ENCODE measurements around the gene HNRNPR.
"Not testable (repeated sequence)": the region's sequence is repeated elsewhere in the genome, so short reads cannot be mapped to it uniquely, and the experiment has no call there.

The HNRNPR gene

DNA sequence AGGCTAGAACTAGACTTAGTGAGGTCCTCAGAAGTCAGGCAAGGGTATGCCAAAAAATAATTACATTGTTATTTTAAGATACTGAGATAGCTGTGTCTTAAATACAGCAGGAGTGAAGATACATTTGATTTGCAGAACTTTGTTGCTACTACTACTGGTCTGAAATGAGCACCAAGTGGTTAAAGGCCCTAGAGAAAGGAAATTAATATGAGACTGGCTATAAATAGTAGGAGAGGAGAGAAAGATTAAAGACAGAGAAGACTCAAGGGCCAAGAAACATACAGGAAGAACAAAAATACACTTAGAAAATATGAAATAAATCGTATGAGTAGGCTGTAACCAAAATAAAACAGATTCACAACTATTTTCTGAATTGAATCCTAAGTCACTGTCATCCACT, 21.3 kb downstream of the HNRNPR start:
- DNase-seq: no peak

- DNase-seq: not testable (repeated sequence)
Measured at GRCh38 chr1:23310280-23310679, 33.8 kb downstream of the HNRNPR start.

DNA sequence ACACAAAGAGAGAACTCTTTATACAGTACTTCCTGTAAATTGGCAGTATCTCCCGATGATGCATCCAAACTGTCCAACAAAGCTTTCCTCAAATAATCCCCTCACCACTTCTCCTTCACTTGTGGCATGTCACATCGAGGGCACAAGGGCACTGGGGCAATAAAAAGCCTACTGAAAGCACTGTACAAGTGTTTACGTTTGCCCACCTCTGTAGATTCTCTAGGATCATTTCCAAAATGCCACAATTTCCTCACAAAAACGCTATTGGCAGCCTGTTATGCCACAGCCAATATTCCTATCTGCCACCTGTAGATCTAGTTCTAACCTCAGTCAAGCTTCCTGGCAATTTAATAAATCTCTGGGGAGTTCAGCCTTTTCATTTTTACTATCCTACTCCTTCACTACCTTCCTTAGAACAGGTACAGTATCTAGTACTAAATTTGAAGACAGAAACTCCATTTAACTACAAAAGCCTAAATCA, 39.9 kb downstream of the HNRNPR start:
- DNase-seq: no peak

GRCh38 chr1:23303524-23303923, 40.6 kb downstream of the HNRNPR start:
- DNase-seq: no peak

DNA sequence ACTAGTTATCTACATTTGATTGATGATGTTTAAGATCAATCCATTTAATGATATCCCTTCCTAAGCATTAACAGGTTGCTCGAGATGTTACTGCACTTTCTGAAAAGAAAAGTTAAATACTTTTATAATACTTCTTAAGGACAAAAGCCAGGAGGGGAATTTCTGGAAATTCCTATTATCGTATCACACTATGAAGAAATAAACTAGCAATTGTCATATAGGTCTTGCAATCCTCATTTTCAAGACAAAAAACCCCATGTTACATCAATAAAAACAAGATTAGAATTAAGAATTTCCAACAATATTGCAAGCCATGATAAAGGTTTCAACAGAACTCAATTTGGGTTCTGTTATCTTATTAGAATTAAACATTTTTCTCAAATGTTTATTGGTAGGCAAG, 47.2 kb downstream of the HNRNPR start:
- no peak for DNase-seq

- DNase-seq: no peak
Measured at GRCh38 chr1:23291706-23292105, 52.4 kb downstream of the HNRNPR start.

GRCh38 chr1:23290836-23291565, 53.1 kb downstream of the HNRNPR start:
- no peak for DNase-seq

GRCh38 chr1:23288671-23289070, 55.4 kb downstream of the HNRNPR start:
- DNase-seq: no peak

DNA sequence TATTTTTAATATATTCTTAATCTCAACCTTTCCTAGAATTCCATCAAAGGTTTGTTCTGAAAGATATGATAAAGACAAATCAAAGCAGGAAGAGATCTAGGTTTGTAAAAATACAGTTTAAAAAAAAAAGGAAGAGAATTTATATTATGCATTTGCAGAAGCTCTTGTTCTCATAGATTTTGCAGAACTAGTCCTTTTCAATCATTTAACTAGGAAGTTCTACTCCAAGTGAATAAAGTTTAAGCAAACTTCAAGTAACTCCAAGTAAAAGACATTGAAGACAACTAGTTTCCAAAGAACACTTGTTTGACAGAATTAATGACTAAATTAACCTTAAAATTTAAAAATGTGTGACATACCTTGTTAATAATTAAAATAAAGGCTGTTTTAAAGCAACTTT, 55.9 kb downstream of the HNRNPR start:
- no peak for DNase-seq

- DNase-seq: no peak
Measured at GRCh38 chr1:23286401-23286800, 57.7 kb downstream of the HNRNPR start.

- no peak for DNase-seq
Measured at GRCh38 chr1:23283667-23284602, 60.1 kb downstream of the HNRNPR start.

DNA sequence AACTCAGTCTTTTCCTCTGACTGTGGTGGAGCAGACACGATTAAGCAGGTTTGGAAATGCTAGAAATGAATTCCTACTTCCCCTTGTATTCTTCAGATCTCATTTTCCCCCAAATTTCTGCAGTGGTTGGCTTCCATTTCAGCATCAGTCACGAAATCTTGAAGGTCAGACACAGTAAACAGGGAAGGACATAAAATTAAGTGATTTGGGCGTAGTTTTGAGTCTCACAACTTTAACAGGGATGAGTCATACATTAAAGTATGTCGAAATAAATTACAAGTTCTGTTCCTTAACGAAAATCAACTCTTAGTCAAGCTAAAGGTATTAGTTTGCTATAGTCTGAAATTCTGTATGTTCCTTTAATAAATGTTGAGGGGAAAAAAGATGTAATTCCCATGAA, 61.1 kb downstream of the HNRNPR start:
- DNase-seq: no peak

GRCh38 chr1:23278717-23279116, 65.4 kb downstream of the HNRNPR start:
- DNase-seq: no peak

DNA sequence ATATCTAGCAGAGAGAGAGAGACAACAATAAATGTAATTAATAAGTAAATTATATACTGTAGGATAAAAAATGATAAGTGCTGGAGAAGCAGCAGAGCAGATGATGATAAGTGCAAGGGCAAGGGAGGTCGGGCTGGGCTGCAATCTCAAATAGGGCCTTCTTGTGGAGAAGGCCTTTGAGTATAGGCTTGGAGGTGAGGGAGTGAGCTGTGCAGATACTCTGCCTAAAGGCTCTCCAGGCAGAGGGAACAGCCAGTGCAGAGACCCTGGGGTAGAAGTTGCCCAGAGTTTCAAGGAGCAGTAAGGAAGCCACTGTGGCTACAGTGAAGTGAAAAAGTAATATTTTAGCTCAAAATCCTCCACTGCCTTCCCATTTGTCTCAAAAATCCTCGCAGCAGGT, 67.6 kb downstream of the HNRNPR start:
- no peak for DNase-seq

DNA sequence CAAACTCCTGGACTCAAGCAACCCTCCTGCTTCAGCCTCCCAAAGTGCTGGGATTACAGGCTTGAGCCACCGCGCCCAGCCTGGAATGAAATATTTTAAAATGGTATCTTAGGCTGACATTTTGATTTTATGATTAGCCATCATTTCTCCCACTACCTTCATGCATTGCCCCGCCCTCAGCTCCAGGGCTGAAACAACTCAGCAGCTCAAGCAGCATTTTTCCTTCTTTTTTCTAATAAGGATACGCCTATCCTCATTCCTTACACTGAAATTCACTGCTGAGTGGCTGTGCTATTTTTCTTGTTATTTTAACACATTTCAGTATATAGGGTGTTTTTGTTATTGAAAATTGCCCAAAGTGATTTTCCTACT, 70.0 kb downstream of the HNRNPR start:
- no peak for DNase-seq

DNA sequence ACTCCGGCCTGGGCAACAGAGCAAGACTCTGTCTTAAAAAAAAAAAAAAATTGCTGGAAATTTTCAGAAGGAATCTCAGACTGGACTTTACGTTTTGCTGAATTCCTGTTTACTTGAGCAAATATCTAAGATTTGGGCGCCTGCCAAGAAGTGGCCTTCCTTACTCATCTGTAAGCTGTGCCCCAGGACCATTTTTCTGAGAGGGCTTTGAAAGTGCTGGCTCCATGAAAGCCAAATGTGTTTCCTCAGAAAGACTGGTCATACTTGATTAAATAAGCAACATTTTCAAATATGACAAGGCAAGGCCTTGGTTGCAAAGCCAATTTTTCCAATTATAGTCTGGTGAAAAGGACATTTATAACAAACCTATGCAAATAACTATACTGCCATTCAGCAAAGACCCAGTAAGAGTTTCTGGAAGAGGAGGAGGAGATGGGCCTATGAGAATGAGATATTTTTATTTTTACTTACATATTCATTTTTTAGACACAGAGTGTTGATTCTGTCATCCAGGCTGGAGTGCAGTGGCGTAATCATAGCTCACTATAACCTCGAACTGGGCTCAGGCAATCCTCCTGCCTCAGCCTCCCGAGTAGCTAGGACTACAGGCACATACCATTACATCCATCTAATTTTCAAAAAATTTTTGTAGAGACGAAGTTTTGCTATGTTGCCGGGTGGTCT, 70.5 kb downstream of the HNRNPR start:
- DNase-seq: no peak

DNA sequence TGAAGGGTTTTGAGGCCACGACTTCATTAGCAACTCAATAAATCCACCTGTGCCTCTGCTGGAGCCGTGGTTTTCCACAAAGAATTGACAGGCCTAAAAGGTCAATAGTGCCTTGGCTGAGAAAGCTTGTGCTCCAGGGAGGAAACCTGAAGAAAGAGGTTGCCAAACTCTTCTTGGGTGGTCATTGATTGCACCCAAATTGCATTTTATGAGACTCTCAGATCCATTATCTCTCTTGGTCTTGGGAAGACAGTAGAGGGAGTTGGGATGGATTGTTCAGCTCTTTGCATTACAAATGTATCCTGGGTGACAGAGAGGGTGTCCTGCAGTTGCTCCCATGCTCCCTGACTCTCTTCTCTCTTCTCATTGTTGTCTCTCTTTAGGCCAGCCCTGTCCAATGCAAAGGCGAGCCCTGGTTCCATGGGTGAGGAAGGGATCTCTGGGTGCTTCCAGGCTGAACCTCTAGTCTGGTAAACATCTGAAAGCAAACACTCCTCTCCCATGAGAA, 80.7 kb downstream of the HNRNPR start:
- no peak for DNase-seq

DNA sequence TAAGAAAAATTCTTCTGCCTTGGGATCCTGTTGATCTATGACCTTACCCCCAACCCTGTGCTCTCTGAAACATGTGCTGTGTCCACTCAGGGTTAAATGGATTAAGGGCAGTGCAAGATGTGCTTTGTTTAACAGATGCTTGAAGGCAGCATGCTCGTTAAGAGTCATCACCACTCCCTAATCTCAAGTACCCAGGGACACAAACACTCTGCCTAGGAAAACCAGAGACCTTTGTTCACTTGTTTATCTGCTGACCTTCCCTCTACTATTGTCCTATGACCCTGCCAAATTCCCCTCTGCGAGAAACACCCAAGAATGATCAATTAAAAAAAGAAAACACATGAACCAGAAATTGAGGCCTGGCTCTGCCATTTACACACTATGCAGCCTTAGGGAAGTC, 86.0 kb downstream of the HNRNPR start:
- DNase-seq: not testable (repeated sequence)

GRCh38 chr1:23257371-23257770, 86.7 kb downstream of the HNRNPR start:
- not testable (repeated sequence) for DNase-seq
